Measurements from ENCODE around the gene KLHL26.
"Not testable (repeated sequence)": the region's sequence is repeated elsewhere in the genome, so short reads cannot be mapped to it uniquely, and the experiment has no call there.

- not testable (repeated sequence) for TF ChIP-seq CTCF (IDR thresholded peaks at IDR 0.05); POLR2AphosphoS5 (IDR thresholded peaks at IDR 0.05); POLR2A (IDR thresholded peaks at IDR 0.05); EP300 (IDR thresholded peaks at IDR 0.05; ENCODE audit: low read depth)
Observed at GRCh38 chr19:18592732-18593131, 44.1 kb upstream of the KLHL26 start.

Data from transverse colon (tissue), 4 donors.